ENCODE data around the gene CCNC.
"Not testable (repeated sequence)": the region's sequence is repeated elsewhere in the genome, so short reads cannot be mapped to it uniquely, and the experiment has no call there.

Gene CCNC

DNA sequence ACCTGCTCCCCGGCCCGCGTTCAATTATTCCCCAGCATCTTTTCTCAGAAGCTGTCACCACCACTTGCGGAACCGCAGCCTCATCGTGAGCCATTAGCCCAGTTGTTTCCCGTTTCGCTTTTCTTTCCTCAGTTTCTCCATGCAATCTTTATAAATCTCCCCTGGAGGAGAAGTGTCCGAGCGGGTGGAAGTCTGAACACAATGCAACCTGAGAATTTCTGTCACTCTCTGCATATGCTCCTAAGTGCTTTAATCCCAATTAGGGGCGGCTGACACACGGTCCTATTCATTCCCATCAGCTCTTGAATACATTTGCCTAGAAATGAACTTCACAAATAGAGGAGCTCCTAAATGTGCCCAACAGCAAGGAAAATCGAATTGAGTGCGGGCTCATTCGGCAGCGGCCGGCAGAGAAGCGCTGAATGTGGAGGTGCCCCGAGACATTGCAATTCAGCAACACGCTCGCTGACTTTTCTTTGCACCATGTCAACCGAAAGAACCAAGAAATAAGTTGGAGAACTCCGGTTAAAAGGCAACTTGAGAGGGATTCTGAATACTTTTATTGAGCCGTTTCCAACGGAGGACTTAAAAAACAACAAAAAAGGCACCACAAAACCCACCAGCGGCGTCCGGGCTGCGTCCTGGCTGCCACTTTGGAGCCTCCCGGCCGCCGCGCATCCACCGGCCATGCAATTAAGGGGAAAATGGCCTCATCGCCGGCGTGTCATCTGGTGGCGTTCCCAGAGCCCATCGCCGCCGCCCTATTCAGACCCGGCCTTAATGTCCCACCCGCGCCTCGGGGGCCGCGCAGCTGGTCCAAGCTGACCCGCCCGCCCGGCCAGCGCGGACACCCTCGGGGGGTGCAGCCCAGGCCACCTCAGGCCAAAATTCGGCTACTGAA, 34.3 kb upstream of the CCNC start:
- DNase-seq: no peak

DNA sequence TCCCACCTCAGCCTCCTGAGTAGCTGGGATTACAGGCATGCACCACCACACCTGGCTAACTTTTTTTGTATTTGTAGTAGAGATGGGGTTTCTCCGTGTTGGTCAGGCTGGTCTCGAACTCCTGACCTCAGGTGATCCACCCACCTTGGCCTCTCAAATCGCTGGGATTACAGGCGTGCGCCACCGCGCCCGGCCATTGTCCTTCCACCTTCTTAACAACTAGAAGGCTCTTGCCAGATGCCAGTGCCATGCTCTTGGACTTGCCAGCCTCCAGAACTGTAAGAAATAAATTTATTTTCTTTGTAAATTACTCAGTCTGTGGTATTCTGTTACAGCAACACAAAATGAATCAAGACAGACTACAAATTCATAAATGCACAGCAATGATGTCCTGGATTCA, 26.2 kb upstream of the CCNC start:
- not testable (repeated sequence) for DNase-seq

DNA sequence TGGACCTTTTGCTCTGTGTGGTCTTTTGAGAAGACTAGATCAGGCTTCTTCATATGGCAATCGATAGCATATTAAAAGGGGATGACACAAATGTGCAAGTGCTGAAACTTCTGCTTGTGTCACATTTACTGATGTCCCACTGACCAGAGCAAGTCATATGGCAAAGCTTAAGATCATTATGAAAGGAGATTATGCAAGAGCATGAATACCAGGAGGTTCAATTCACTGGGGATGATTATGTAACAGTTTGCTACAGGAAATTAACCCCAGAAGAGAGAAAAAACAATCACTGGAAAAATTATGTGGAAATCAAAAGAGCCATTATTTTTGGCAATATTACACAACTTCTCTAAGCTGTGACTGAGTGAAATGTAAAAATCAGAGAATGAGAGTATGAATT, 24.4 kb upstream of the CCNC start:
- DNase-seq: no peak

DNA sequence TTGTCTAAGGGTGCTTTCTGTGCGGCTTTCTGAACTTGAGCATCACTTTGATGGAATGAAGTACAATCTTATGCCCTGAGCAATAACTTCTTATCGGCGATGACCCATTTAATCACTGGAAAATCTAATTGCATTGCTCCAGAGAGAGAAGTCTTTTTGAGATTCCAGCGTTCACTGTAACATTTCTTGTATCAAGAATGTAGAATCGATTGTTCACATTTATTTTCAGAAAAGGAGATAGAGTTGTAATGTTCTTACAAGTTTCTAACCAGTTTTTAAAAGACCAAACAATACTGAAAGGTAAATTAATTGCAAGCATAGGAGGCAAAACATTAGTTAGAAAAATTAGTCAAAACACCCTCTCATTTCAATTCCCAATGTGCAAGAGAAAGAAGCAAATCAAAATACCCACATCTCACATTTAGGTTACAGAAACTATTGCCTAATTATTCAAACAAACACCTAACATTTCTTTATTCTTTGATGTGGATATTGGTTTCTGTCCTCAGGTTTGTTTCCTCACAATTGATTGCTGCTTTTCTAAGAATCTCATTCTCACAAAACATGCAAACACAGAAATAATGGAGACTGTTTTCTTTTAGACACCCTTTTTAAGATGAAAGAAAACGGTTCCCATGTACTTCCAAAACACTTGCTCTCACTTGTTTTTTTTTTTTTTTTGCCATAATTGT, 23.4 kb upstream of the CCNC start:
- DNase-seq: no peak

DNA sequence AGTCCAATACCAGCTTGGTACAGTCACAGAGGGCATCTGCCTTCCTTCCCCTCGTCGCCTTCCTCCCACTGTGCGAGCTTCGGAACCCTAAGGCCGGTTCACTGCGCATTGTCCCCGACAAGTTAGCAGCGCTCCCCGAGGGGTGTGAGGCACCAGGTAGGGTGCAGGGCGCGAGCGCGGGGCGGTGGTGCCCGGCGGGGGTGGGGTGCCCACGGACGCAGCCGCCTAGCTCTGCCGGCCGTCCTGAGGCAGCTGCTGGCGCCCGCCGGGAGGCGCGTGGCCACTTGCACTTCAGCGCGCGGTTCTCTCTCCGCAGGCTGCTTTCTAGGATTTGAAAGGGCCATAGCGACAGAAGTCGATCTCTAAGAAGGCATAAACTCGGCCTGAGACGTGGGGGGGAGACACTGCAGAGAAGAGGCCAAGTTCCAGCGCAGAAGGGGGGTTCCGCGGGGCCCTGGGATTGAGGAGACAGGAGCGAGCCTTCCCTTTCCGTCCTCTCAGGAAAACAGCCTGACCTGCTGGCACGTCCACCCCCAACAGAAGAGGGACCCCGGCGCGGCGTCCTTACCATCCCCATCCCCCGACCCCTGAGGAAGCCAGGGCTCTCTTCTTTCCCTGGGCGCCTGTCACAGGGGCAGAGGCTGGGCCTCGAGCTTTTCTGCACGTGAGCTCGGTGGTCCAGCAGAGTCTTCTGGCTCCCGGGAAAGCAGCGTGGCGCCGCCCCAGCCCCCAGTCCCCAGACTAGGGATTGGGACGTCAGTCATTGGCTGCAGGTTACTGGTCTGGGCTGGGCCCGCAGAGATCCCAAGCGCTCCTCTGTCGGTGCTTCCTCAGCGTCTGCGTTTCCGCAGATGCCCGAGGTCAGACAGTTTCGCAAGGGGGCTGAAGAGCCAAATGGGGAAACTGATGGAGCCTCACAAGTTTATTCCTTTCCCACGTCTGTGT, 22.5 kb upstream of the CCNC start:
- no peak for DNase-seq

DNA sequence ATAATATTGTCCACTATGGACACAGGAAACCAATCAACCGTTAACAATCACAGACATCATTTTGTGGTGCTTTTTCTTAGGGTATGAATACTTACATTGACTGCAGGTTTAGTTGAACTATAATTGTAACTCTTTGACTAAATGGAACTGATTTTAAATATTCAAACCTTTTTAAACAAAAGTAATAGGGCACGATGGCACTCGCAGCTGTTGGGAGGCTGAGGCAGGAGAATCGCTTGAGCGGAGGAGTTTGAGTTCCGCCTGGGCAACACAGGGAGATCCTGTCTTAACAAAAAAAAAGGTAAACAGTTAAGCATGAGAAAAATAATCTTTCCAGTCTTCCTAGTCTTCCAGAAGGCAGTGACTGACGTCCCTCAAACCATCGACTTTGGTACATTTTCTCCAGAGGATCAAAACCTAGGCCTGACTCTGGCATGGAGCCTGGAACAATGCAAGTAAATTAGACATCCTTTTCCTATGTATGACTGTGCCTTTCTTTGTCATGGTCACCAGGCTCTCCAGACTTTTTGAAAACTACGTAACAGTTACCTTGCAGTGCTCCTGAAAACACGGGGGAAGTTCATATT, 21.5 kb upstream of the CCNC start:
- DNase-seq: no peak

DNA sequence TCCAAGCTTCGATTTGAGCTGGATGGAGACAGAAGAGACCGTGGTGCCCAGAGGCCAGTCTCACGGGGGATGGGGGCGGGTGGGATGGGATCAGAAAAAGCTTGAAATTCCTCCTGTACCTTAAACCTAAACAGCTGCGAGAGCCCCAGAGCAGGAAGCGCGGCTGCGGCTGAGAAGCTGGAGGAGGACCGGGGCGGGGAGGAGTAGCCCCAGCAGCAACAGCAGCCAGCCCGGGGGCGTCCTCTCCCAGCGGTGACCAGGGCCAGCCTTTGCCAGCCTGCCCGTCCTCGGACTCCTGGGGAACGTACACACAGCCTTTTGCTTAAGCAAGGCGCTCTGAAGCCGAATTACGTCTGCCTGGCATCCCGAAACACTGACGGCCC, 20.8 kb upstream of the CCNC start:
- no peak for DNase-seq

DNA sequence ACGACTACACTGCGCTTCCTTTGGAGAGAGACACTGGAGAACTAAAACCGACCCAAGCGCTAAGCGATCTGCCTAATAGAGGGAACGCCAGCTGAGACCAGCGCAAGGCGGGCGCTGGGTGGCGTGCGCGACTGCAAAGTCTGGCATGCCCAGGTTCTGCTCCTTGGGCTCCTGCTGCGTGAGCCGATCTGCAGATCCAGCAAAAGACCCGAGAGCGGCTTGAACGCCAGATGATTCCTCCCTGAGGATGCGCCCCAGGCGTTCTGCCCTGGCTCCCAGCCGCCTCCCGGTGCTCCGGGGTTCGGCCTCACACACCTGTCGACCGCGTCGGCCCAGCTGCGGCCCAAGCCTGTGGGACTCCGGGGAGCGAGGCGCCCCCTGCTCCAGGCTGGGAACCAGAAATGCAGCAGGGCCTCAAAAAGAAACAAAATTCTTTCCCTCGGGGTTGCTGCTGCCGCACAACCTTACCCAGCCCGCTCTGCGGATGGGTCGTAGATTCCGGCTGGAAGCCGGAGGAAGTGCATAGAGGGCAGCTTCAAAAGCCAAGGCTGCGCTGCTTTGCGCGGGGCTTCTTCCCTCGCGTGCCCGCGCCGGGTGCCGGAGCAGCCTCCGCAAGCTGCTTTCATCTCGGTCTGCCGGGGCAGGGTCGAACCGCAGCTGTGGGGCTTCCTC, 20.3 kb upstream of the CCNC start:
- DNase-seq: peak; percentile 77

DNA sequence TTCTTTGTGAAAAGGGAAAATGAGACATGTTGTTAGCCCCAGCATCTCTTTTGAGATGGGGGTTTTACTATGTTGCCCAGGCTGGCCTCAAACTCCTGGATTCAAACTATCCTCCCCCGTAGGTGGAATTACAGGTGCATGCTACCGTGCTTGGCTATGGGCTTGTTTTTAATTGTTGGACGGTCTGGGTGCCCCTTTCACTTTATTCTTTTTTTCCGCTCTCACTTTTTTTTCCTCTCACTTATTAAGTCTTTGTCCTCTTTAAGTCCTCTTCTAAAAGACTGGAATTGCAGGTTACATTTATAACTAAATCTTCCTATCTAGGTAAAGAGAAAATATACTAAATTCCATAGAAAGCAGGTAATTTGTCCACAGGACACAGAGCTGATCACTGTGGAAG, 19.3 kb upstream of the CCNC start:
- no peak for DNase-seq

DNA sequence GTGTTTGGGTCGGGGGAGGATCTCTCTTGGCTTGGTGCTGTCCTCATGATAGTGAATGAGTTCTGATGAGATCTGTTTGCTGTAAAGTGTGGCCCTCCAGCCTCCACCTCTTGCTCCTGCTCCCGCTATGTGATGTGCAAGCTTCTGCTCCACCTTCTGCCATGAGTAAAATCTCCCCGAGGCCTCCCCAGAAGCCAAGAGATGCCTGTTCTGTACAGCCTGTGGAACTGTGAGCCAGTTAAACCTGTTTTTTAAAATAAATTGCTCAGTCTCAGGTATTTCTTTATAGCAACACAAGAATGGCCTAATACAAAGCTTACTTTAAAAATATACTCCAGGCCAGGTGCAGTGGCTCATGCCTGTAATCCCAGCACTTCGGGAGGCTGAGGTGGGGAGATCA, 11.3 kb upstream of the CCNC start:
- no peak for DNase-seq

DNA sequence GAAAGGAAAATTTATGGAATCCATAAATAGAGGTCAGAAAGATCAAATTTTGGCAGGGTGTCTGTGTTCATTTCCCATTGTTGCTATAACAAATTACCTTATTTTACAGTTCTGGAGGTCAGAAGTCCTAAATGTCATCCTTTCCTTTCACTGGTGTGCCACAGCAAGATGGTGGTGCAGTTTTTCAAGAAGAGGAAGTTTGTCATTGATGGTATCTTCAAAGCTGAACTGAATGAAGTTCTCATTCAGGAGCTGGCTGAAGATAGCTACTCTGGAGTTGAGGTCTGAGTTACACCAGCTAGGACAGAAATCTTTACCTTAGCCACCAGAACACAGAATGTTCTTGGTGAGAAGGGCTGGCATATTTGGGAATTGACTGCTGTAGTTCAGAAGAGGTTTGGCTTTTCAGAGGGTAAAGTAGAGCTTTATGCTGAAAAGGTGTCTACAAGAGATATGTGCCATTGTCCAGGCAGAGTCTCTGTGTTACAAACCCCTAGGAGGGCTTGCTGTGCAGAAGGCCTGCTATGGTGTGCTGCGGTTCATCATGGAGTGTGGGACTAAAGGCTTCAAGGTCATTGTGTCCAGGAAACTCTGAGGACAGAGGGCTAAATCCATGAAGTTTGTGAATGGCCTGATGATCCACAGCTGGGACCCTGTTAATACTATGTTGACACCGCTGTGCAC, 7.2 kb upstream of the CCNC start:
- no peak for DNase-seq

DNA sequence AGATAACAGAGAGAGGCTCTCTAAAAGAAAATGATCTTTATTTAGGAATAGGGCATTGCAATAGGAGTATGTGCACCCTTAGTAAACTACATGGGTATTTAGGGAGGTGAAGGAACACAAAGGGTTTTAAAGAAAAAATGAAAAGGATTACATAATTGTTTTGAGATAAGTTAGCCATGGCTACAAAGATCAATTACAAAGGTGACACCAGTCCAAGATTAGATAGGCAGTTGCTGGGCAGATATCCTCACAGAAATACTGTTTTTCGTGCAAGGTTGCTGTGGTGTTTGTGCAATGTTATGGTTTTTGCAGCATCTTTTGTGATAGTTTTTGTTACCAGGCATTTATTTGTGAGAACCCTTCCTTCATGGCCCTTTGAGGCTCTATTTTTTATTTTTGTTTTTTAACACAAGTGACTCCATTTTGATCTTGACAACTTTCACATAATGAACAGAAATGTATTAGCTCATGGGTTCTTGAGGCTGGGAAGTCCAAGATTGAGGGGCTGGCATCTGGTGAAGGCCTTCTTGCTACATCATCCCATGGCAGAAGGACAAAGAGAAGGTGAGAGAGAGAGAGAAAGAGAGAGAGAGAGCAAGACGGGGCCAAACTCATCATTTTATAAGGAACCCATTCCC, 5.6 kb upstream of the CCNC start:
- DNase-seq: no peak

DNA sequence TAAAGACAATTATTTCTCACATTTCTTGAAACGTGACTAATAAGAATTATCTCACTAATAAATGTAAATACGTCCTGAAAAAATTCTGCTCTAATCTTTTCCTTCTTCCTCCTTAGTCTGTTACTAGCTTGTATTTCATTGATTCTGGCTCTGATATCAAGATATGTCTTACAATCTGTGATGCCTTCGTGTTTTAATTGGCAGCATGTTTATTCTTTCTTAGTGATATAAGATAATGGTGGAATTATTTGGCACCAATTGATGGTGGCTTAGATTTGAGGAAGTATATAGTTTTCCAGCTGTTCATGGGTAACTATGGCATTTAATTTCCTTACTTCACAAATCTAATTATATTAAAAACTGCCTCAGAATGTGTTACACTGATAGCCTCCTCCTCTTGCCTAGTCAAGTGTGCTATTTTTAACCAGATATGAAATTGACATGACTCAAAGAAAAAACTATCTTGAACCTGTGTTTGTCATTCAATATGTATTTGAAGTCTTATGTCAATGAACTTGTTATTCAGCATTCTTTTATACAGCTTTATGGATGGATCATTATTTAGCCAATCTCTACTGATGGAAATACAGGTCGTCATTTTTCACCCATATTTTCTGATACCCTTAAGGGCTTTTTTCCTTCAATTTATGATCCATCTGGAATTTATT, 5.3 kb downstream of the CCNC start:
- no peak for DNase-seq

DNA sequence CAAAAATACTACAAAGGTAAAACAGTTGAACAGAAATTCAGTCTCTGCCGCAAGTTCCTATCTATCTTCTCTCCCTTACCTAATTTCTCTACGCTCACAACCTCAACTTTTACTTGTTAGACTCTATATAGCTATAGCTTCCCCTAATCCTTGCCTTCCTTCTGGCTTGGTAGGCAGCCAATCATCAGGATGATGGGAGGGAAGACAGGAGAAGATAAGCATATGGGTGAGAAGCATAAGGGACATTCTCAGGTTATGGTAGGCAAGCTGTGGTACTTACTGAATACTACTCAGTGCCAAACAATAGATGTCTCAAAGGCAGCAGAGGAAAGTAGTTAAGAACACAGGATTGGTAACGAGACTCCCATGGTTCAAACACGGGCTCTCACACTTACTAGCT, 7.8 kb downstream of the CCNC start:
- no peak for DNase-seq

DNA sequence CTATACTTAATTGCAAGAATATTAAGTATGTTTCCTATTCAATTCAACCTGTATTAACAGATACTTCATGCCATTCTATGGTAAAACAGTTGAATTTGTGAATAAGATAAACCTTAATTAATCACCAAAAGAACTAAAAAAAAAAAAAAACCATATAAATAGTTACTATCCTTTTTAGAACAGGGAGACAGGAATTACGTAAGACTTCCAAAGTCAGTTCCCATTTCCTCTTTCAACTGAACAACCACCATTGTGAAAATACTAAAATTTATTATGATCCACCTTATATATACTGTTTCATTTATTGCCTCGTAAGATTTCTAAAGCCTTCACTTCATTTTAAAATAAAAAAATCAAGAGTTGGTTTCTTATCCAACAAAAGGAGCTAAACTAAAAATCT, 9.4 kb downstream of the CCNC start:
- DNase-seq: no peak

DNA sequence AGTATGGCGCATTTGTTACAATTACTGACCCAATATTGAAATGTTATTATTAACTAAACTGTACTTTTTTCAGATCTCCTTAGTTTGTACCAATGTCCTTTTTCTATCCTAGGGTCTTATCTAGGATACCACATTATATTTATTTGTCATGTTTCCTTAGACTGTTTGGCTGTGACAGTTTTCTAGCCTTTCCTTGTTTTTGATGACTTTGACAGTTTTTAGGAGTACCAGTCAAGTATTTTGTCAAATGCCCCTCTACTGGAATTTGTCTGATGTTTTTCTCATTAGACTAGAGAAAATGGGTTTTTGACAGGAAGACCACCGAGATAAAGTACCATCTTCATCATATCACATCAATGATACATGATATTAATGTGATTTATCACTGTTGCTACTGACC, 14.6 kb downstream of the CCNC start:
- DNase-seq: no peak

DNA sequence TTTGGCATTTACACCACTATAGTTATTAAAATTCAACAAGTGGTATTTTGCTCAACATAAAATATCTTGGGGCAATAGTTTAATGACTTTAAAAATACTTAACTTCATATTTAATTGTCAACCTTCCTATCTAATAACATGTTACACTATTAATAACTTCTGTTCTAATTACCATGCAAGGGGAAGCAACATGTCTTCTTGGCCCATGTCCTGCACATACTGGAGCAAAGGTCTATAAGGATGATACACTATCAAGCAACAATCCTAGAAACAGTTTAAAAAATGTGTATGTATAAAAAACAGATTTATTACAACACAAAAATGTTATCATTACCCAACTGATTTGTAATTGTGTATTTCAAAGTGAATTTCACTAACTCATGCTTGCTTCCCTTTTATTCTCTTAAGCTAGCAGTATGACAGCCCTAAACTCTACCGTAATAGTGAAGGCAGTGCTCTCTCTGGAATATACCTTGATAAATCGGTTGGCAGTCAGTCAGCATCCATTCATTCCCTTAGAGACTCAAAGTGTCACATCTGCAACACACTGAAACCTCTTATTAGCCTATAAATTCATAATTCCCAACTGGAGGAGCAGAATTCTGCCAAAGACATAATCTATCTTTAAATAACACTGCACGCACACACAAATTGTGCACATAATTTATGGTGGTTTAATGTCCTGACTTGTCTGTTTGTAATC, 18.3 kb downstream of the CCNC start:
- DNase-seq: no peak

DNA sequence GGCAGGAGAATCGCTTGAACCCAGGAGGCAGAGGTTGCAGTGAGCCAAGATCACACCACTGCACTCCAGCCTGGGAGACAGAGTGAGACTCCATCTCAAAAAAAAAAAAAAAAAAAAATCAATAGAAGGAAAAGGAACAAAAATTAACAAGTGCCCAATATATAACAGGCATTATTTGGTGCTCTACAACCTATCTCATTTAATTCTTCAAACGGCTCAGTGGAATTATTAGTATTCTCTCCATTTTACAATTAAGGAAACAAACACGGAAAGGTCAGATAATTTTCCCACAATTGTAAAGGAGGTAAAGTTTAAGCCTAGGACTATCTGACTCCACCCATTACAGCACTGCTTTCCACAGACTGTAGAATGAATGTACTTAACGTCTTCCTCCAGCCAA, 19.8 kb downstream of the CCNC start:
- DNase-seq: no peak

DNA sequence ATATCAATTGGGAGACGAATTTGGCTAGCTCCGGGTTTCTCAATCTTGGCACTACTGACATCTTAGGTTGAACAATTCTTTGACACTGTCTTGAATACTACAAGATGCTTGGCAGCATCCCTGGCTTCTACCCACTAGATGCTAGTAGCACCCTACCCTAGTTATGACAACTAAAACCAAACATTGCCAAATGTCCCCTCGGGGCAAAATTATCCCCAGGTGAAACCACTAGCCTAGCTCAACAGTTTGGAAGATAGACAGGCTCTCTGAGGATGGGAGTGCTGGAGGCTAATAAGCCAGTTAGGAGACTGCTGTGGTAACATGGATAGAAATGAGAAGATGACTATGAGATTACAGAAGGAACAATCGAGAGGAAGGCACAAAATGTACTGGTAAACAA, 20.9 kb downstream of the CCNC start:
- DNase-seq: no peak

DNA sequence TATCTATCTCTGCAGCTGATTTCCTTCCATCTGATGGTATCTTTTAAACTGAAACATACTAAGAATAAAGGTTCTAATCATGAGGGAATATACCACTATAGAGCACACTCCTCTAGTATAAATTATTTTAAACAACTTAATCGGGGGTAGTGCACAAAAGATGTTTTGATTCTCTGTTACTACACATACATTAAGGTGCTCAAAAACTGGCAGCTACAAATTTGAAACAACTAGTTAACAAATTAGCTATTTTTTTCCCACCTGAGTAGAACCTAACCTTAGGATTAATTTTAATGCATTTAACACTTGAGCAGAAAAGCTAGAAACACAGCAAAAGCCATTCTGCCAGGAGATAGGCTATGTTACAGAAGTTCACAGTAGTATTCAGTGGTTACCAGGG, 23.0 kb downstream of the CCNC start:
- no peak for DNase-seq
